Mucosa of descending colon (tissue), 3 donors: ENCODE measurements around the gene INSRR. TPM values are rescaled to one million over a fixed set of nuclear protein-coding genes. Genes with fewer than 3 reads are reported as not detected.

Experiments
- ATAC-seq: fragments of 200-7000 bp; cut with Tn5 transposase; one replicate; pipeline ENCODE4 v1.9.1; 2020; ENCODE audit warnings: mild to moderate bottlenecking, moderate library complexity
- DNase-seq, 3 donors: peaks; one replicate each; pipeline ENCODE4 v3.0.0-alpha.2; 2020
- H3K36me3 ChIP-seq: fragments of 200-600 bp; one replicate; pipeline ENCODE4 v1.8.0; 2021; ENCODE audit warnings: low read depth, mild to moderate bottlenecking
- H3K4me1 ChIP-seq: fragments of 200-600 bp; one replicate; pipeline ENCODE4 v1.8.0; 2021; ENCODE audit warnings: low read depth, mild to moderate bottlenecking
- H3K4me3 ChIP-seq: fragments of 200-600 bp; one replicate; pipeline ENCODE4 v1.8.0; 2021; ENCODE audit warnings: mild to moderate bottlenecking
- H3K9me3 ChIP-seq: fragments of 200-600 bp; one replicate; pipeline ENCODE4 v1.8.0; 2021; ENCODE audit warnings: mild to moderate bottlenecking
- intact Hi-C, 2 donors: fragments of 100-400 bp; cut with DNase I in 1 of 2; cut with micrococcal nuclease in 1 of 2; formaldehyde crosslinking; loops; one replicate each; pipeline versions ENCODE4 v1.11.0 to v1.11.1; 2022; cut with DNase I, micrococcal nuclease
- total RNA-seq, 3 donors: library from RNA; stranded (reverse); fragmentation: NEBNext Ultra II Directional in 2 of 3; extraction: Animal tissue kit (Norgen Biotek cat#: 25700) in 2 of 3; gene quantifications; one replicate each; pipeline versions ENCODE4 v1.2.1 to v1.2.4, GENCODE V29; 2021 to 2023
- TF ChIP-seq, protein P1 (sequence below): fragments of 200-600 bp; IDR thresholded peaks from one replicate; pipeline ENCODE4 v1.8.0; 2022; ENCODE audit warnings: antibody characterized with exemption, mild to moderate bottlenecking
- donor health status: DM: no; HTN: no; CAD: no; lungs with moderate emphysema.
- donor health status: DM: no; HTN: no; CAD: no.
- donor health status: DM: no; HTN: yes; CAD: no.

The INSRR gene
- total RNA-seq, 3 donors from 2014 or later: 0.06 to 0.09 TPM; not detected in 1

- Histone ChIP-seq H3K9me3 (no peaks in the 10 kb centered on the region), H3K4me3 (no peak overlapping the region), H3K36me3 (no peaks in the 10 kb centered on the region), H3K4me1 (peaks cover 3% of the 10 kb centered on the region)
- DNase-seq (no peak), ATAC-seq (no peak)
- TF ChIP-seq, protein P1, sequence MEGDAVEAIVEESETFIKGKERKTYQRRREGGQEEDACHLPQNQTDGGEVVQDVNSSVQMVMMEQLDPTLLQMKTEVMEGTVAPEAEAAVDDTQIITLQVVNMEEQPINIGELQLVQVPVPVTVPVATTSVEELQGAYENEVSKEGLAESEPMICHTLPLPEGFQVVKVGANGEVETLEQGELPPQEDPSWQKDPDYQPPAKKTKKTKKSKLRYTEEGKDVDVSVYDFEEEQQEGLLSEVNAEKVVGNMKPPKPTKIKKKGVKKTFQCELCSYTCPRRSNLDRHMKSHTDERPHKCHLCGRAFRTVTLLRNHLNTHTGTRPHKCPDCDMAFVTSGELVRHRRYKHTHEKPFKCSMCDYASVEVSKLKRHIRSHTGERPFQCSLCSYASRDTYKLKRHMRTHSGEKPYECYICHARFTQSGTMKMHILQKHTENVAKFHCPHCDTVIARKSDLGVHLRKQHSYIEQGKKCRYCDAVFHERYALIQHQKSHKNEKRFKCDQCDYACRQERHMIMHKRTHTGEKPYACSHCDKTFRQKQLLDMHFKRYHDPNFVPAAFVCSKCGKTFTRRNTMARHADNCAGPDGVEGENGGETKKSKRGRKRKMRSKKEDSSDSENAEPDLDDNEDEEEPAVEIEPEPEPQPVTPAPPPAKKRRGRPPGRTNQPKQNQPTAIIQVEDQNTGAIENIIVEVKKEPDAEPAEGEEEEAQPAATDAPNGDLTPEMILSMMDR: no peak
- intact Hi-C loops: no loop called here
These were observed 37.0 kb upstream of the INSRR start for GRCh38 chr1:156895927-156896326.

GRCh38 chr1:156895455-156895812 is 36.5 kb upstream of the INSRR start:
- no peak for DNase-seq
- intact Hi-C loops: no loop called here
- no peak overlapping the region for H3K4me3 ChIP-seq

DNA sequence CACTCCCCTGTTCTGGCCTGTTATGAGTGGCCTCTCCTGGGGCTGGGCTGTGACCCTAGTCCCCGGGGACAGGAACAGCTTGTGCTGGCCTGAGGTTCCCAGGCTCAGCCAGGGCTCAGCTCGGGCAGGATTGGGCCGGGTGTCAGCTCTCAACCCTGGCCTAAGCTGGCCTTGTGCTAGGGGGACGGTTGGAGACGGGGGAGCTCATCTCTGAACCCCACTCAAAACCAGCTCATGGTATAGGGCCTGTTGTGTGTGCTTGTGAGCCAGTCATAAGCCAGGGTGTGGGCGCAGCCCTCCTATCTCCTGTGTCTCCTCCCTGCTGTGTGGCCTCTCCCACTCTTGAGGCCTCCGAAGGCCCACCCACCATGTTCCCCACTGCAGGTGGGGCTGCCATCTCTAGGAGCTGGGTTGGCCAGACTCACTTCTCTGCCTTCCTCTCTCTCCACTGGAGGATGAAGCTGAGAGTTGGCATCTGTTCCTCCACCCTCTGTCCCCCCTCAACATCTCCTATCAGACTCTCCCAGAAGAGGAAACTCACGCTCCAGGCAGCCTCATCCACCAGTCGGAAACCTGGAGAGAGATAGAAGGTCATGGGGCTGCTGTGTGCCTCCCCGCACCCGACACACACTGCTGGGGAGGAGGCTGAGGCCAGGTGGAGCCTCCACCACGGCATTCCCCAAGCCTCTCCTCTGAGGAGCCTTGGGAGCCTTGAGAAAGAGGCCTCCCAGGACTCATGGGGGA is 36.0 kb upstream of the INSRR start:
- ATAC-seq (no peak), DNase-seq (peak in 1 of 3 donors; percentile 49)
- TF ChIP-seq, protein P1: no peak
- Histone ChIP-seq H3K4me1 (peaks cover 3% of the 10 kb centered on the region), H3K4me3 (no peak overlapping the region), H3K9me3 (no peaks in the 10 kb centered on the region), H3K36me3 (no peaks in the 10 kb centered on the region)
- intact Hi-C loops: no loop called here

More at GRCh38 chr1:156895455-156895812, 36.5 kb upstream of the INSRR start:
- peaks cover 3% of the 10 kb centered on the region for H3K4me1 ChIP-seq
- no peaks in the 10 kb centered on the region for H3K36me3 ChIP-seq
- no peak for ATAC-seq
- TF ChIP-seq, protein P1: no peak
- no peaks in the 10 kb centered on the region for H3K9me3 ChIP-seq

GRCh38 chr1:156894001-156894400 is 35.1 kb upstream of the INSRR start:
- TF ChIP-seq, protein P1: no peak
- ATAC-seq (no peak), DNase-seq (peak in 1 of 3 donors; percentile 15)
- H3K4me3 ChIP-seq: no peak overlapping the region
- H3K36me3 ChIP-seq: no peaks in the 10 kb centered on the region
- intact Hi-C loops: no loop called here
- peaks cover 3% of the 10 kb centered on the region for H3K4me1 ChIP-seq
- no peaks in the 10 kb centered on the region for H3K9me3 ChIP-seq

- H3K9me3 ChIP-seq: no peaks in the 10 kb centered on the region
- no peak for ATAC-seq
- H3K4me3 ChIP-seq: no peak within 1 kb of the TSS
- no peak for DNase-seq
- no peaks in the 10 kb centered on the region for H3K36me3 ChIP-seq
- intact Hi-C loops: no loop called here
- peaks cover 3% of the 10 kb centered on the region for H3K4me1 ChIP-seq
- TF ChIP-seq, protein P1: no peak
These were observed 34.4 kb upstream of the INSRR start, which contains the start of gene PEAR1 for GRCh38 chr1:156893048-156893953. PEAR1 (plus strand) TSS chr1:156893718; CDS start chr1:156903927, 10,209 bp downstream.
